HepG2 (cell line): Measurements from ENCODE around the gene TH. TPM values are rescaled to one million over a fixed set of nuclear protein-coding genes. Genes with fewer than 3 reads are reported as not detected.

ENCODE experiments used
- DNMT1 ChIP-seq: sonication (generic); formaldehyde crosslinking; IDR thresholded peaks from 2 replicates; pipeline ENCODE4 v1.5.1; 2020; ENCODE audit warnings: mild to moderate bottlenecking, missing genetic modification reagents
- FOXO4 ChIP-seq: sonication (generic); formaldehyde crosslinking; conservative IDR thresholded peaks from 2 replicates; pipeline ENCODE4 v1.8.1; 2023; ENCODE audit warnings: missing genetic modification reagents
- GATA4 ChIP-seq: sonication (generic); IDR thresholded peaks from 2 replicates; pipeline ENCODE4 v1.6.1; 2016; ENCODE audit warnings: antibody characterized with exemption, low read depth, borderline replicate concordance
- GTF3A ChIP-seq: sonication (generic); formaldehyde crosslinking; conservative IDR thresholded peaks from 2 replicates; pipeline ENCODE4 v1.4.0; 2020; ENCODE audit warnings: mild to moderate bottlenecking, missing genetic modification reagents
- HNRNPH1 ChIP-seq: fragments of 200-400 bp; formaldehyde crosslinking; optimal IDR thresholded peaks from 2 replicates; pipeline ENCODE3; 2017; ENCODE audit warnings: mild to moderate bottlenecking, low read depth, low read length
- IKZF4 ChIP-seq: sonication (generic); formaldehyde crosslinking; IDR thresholded peaks from 2 replicates; pipeline ENCODE4 v1.5.1; 2020; ENCODE audit warnings: borderline replicate concordance, mild to moderate bottlenecking, low read depth, missing genetic modification reagents; ENCODE audit errors: not compliant biosample characterization
- JUNB ChIP-seq: sonication (generic); formaldehyde crosslinking; IDR thresholded peaks from 2 replicates; pipeline ENCODE4 v1.8.0; 2022; ENCODE audit warnings: missing genetic modification reagents, mild to moderate bottlenecking, borderline replicate concordance
- KDM2A ChIP-seq: sonication (generic); formaldehyde crosslinking; IDR thresholded peaks from 2 replicates; pipeline ENCODE4 v1.4.0; 2020; ENCODE audit warnings: low read depth, missing genetic modification reagents, borderline replicate concordance
- MEIS1 ChIP-seq: sonication (generic); formaldehyde crosslinking; IDR thresholded peaks from 2 replicates; pipeline ENCODE4 v1.9.0; 2021; ENCODE audit warnings: mild to moderate bottlenecking, missing genetic modification reagents, moderate library complexity, borderline replicate concordance
- MLLT10 ChIP-seq: sonication (generic); formaldehyde crosslinking; IDR thresholded peaks from 2 replicates; pipeline ENCODE4 v1.4.0; 2020; ENCODE audit warnings: missing genetic modification reagents
- MTF2 ChIP-seq: sonication (generic); formaldehyde crosslinking; IDR thresholded peaks from 2 replicates; pipeline ENCODE4 v1.5.0; 2020; ENCODE audit warnings: missing genetic modification reagents, borderline replicate concordance
- NRL ChIP-seq: sonication (generic); formaldehyde crosslinking; IDR thresholded peaks from 2 replicates; pipeline ENCODE4 v1.5.0; 2020; ENCODE audit warnings: missing genetic modification reagents, mild to moderate bottlenecking, moderate library complexity, borderline replicate concordance
- PITX1 ChIP-seq: sonication (generic); formaldehyde crosslinking; IDR thresholded peaks from 2 replicates; pipeline ENCODE4 v1.5.1; 2020; ENCODE audit warnings: mild to moderate bottlenecking, missing genetic modification reagents
- TMF1 ChIP-seq: sonication (generic); formaldehyde crosslinking; IDR thresholded peaks from 2 replicates; pipeline ENCODE4 v1.8.1; 2022; ENCODE audit warnings: low read depth, missing genetic modification reagents
- ZFP82 ChIP-seq: sonication (generic); formaldehyde crosslinking; IDR thresholded peaks from 2 replicates; pipeline ENCODE4 v1.5.1; 2020; ENCODE audit warnings: mild to moderate bottlenecking, missing genetic modification reagents, borderline replicate concordance
- ZNF331 ChIP-seq: sonication (generic); formaldehyde crosslinking; IDR thresholded peaks from 2 replicates; pipeline ENCODE4 v1.4.0; 2020; ENCODE audit warnings: missing genetic modification reagents
- ZNF564 ChIP-seq: sonication (generic); formaldehyde crosslinking; IDR thresholded peaks from 2 replicates; pipeline ENCODE4 v1.8.1; 2023; ENCODE audit warnings: mild to moderate bottlenecking, missing genetic modification reagents
- ZNF607 ChIP-seq: sonication (generic); formaldehyde crosslinking; IDR thresholded peaks from 2 replicates; pipeline ENCODE4 v1.5.1; 2020; ENCODE audit warnings: missing genetic modification reagents, mild to moderate bottlenecking, borderline replicate concordance
- ZSCAN21 ChIP-seq: sonication (generic); formaldehyde crosslinking; IDR thresholded peaks from 2 replicates; pipeline ENCODE4 v1.8.0; 2022; ENCODE audit warnings: mild to moderate bottlenecking, missing genetic modification reagents, moderate library complexity, borderline replicate concordance
- ZSCAN25 ChIP-seq: sonication (generic); formaldehyde crosslinking; IDR thresholded peaks from 2 replicates; pipeline ENCODE4 v1.8.0; 2022; ENCODE audit warnings: mild to moderate bottlenecking, missing genetic modification reagents
- ZSCAN29 ChIP-seq: sonication (generic); formaldehyde crosslinking; conservative IDR thresholded peaks from 2 replicates; pipeline ENCODE4 v1.4.0; 2020; ENCODE audit warnings: mild to moderate bottlenecking, missing genetic modification reagents
- polyA plus RNA-seq, 8 experiments: library from polyadenylated mRNA; depleted of rRNA in 3 of 8; stranded (reverse) in 7 of 8; unstranded in 1 of 8; fragments of >200 nt; fragmentation: Illumina TruSeq in 4 of 8; extraction: Trizol in 4 of 8; gene quantifications; 2 replicates each; pipeline versions ENCODE4 v1.2.1 to v1.2.3, GENCODE V29; 2011 to 2016; ENCODE audit warnings: low read depth in 4 of 8, missing spikeins in 1 of 8, mixed read lengths in 1 of 8; ENCODE audit not compliant: insufficient read depth in 1 of 8
- total RNA-seq, 5 experiments: library from RNA; depleted of rRNA; stranded (reverse); fragments of >200 nt; fragmentation: Illumina TruSeq; extraction: Trizol; gene quantifications; 2 replicates each; pipeline ENCODE4 v1.2.3, GENCODE V29; 2016; ENCODE audit warnings: low read depth in 1 of 5
- TF ChIP-seq, protein P1 (sequence below): sonication (generic); formaldehyde crosslinking; IDR thresholded peaks from 2 replicates; pipeline ENCODE4 v1.4.0; 2020; ENCODE audit warnings: missing genetic modification reagents, mild to moderate bottlenecking, borderline replicate concordance
- TF ChIP-seq, protein P2 (sequence below): sonication (generic); formaldehyde crosslinking; IDR thresholded peaks from 2 replicates; pipeline ENCODE4 v1.8.0; 2022; ENCODE audit warnings: missing genetic modification reagents, mild to moderate bottlenecking, borderline replicate concordance

The TH gene
- total and polyA plus RNA-seq, 2 of the 13 experiments (the other 11 are each of a cell fraction or from before 2014, with no cell fraction given) = 0.36 TPM; not detected in 1

DNA sequence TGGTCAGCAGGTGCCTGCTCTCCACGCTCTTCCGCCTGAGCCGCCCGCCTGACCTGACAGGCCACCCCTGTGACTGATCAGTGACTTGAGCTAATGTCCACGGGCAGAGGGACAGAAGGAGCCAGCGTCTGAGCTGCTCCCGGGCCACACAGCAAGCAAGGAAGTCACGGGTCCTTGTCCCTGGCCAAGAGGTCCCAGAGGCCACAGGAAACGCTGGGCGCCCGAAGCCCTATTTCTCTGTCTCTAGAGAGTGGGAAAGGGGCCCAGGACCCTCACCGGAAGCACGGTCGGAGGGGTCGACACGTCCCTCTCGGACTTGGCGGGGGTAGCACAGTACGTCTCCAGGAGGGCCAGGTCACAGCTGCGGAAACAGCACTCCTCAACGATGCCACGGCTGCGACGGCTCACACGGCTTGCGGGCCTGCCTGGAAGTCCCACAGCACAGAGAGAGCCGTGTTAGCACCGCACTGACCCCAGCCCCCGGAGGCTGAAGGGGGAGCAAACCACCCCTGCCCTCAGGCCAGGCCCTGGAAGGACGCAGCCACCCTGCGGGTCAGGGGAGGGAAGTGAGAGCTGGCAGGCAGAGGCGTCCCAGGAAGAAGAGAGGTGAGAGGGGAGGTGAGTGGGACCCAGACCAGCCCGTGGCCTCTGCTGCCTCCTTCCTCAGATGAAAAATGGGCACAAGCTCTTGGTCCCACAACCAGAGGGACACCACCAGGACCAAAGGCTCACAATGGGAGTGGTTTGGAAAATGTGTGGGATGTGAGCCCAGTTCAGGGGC lies 38.2 kb downstream of the TH start (continued):
- no peak for TF ChIP-seq HNRNPH1
- TF ChIP-seq, protein P1, sequence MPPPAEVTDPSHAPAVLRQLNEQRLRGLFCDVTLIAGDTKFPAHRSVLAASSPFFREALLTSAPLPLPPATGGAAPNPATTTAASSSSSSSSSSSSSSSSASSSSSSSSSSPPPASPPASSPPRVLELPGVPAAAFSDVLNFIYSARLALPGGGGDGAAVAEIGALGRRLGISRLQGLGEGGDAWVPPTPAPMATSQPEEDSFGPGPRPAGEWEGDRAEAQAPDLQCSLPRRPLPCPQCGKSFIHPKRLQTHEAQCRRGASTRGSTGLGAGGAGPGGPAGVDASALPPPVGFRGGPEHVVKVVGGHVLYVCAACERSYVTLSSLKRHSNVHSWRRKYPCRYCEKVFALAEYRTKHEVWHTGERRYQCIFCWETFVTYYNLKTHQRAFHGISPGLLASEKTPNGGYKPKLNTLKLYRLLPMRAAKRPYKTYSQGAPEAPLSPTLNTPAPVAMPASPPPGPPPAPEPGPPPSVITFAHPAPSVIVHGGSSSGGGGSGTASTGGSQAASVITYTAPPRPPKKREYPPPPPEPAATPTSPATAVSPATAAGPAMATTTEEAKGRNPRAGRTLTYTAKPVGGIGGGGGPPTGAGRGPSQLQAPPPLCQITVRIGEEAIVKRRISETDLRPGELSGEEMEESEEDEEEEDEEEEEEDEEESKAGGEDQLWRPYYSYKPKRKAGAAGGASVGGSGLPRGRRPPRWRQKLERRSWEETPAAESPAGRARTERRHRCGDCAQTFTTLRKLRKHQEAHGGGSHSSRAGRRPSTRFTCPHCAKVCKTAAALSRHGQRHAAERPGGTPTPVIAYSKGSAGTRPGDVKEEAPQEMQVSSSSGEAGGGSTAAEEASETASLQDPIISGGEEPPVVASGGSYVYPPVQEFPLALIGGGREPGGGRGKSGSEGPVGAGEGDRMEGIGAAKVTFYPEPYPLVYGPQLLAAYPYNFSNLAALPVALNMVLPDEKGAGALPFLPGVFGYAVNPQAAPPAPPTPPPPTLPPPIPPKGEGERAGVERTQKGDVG (CRISPR knock-in tag) = peak; percentile 78; the same call in 1 of the 2 replicates
- peak; percentile 79; the same call in 1 of the 2 replicates for TF ChIP-seq ZFP82
- peak; percentile 25; the same call in 1 of the 2 replicates for TF ChIP-seq KDM2A
- TF ChIP-seq GATA4 = peak; percentile 67; the same call in 1 of the 2 replicates
- TF ChIP-seq, protein P2, sequence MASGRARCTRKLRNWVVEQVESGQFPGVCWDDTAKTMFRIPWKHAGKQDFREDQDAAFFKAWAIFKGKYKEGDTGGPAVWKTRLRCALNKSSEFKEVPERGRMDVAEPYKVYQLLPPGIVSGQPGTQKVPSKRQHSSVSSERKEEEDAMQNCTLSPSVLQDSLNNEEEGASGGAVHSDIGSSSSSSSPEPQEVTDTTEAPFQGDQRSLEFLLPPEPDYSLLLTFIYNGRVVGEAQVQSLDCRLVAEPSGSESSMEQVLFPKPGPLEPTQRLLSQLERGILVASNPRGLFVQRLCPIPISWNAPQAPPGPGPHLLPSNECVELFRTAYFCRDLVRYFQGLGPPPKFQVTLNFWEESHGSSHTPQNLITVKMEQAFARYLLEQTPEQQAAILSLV = 0 out of 2 replicates have a peak, but pooled peaks have one; percentile 20
- TF ChIP-seq ZSCAN29 (CRISPR knock-in tag) = 0 out of 2 replicates have a peak, but pooled peaks have one; percentile 66
- TF ChIP-seq PITX1 = 0 out of 2 replicates have a peak, but pooled peaks have one; percentile 6
- TF ChIP-seq ZNF331 = no peak
- peak; percentile 39; the same call in 1 of the 2 replicates for TF ChIP-seq MTF2 (CRISPR knock-in tag)
- no peak for TF ChIP-seq ZSCAN25 (CRISPR knock-in tag)
- TF ChIP-seq GTF3A (CRISPR knock-in tag) = 0 out of 2 replicates have a peak, but pooled peaks have one; percentile 24
- TF ChIP-seq MLLT10 (CRISPR knock-in tag) = 0 out of 2 replicates have a peak, but pooled peaks have one; percentile 39
- peak; percentile 78; the same call in 1 of the 2 replicates for TF ChIP-seq MEIS1 (CRISPR knock-in tag)
- TF ChIP-seq ZNF607 = no peak
- TF ChIP-seq ZNF564 (CRISPR knock-in tag) = 0 out of 2 replicates have a peak, but pooled peaks have one; percentile 40
- TF ChIP-seq ZSCAN21 (CRISPR knock-in tag) = peak; percentile 48; the same call in 1 of the 2 replicates
- no peak; the same call in 1 of the 2 replicates for TF ChIP-seq TMF1 (CRISPR knock-in tag)
- peak; percentile 35; the same call in 1 of the 2 replicates for TF ChIP-seq JUNB (CRISPR knock-in tag)
- no peak for TF ChIP-seq IKZF4 (CRISPR knock-in tag)
- TF ChIP-seq FOXO4 = 0 out of 2 replicates have a peak, but pooled peaks have one; percentile 94
- TF ChIP-seq DNMT1 (CRISPR knock-in tag) = peak; percentile 85
- 0 out of 2 replicates have a peak, but pooled peaks have one; percentile 20 for TF ChIP-seq NRL (CRISPR knock-in tag)
